Stimulated activated CD8-positive, alpha-beta memory T cell treated with anti-CD3 and anti-CD28 coated beads, Interleukin-2, amount 100 ng/mL, for 48 hours (primary cell): ENCODE measurements around the gene NUDT12.

Experiments used
- DNase-seq, 2 donors: peaks; one replicate each; pipeline ENCODE4 v3.0.0-alpha.2; 2020; ENCODE audit warnings: low read depth in 2 of 2

NUDT12 gene

DNA sequence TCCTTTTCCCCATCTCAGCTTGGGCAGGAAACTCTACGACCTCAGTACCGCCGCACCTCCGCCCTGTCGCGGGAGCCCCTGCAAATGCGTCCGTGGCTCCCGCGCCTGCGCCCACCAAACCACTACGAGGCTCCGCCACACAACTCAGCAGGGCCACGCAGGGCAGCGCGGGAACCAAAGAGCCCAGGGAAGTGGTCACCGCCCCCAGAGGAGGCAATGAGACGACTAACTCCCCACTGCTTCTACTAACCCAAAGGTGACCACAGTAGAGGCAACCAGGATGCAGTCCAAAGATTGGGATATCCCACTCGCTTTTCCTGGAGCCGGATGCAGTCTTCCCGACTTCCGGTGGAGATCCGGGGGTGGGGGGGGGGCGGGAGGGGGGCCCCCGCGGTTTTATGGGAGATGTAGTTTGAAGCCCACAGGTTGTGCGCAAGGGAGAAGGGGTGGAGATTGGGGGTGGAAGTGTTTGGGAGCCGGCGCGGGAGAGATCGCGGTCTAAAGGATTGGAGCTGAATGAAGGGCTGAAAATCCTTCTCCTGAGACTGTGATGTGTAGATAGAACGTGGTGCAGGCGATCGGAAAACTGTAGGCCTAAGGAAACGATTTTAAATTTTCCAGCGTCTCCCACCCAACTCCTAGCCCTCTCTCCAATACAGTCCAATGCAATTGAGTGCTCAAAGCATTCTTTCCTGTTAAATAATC, at the start of gene NUDT12:
TSS of gene NUDT12 (minus strand) at position 337 of the 705 bp plus-strand sequence. CDS start 2,541 bp downstream, outside the sequence.
- peak; percentile 20 to 26 for DNase-seq

DNA sequence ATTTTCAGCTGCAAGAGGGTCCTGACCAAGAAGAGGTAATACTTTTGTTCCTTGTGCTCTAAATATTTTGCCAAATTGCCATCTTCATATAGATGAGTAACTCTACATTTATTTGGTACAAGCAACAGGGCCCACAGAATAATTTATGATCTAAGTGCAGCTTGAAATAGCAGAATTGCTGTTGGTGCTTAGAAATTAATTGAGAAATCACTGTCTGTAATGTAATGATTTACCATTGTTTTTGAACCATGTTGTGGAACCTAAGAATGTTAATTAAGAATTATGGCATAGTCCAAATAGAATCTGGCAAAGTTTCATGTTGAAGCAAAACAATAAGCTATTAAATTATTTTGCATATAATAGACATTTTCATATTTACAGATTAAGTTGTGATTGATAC, 44.8 kb upstream of the NUDT12 start:
- DNase-seq, result no peak

- no peak for DNase-seq
Measured at GRCh38 chr5:103605277-103605676, 42.7 kb upstream of the NUDT12 start.

DNA sequence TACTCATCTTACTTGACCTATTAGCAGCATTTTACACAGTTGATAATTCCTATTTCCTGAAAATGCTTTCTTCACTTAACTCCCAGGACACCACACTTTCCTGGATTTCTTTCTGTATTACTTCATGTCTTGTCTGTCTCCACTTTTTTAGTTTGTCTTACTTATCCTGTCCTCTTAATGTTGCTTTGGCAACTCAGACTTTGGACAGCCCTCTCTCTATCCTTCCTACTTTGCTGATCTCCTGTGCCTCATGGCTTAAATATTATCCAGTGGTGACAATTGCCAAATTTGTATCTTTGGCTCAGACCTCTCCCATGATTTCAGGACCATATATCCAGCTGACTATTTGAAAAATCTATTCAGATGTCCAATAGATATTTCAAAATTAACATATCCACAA, 39.8 kb upstream of the NUDT12 start:
- DNase-seq, result no peak

DNA sequence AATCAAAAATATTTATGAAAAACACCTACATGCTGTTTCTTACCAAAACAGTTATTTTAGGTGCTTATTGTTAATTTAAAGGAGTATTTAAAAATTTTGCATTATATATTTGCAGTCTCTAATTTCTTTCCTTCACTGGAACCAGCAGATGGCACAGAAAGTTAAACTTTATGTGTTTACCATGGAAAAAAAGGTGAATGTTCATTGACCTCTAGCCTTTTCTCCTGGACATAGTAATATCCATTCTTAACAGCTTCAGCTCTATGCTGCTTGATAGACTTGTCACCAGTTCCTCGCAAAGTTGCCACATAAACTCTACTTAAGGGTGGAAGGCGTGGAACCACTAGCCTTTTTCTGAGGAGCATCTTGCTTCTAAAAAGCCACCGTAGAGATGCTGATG, 38.7 kb upstream of the NUDT12 start:
- DNase-seq, result no peak

DNA sequence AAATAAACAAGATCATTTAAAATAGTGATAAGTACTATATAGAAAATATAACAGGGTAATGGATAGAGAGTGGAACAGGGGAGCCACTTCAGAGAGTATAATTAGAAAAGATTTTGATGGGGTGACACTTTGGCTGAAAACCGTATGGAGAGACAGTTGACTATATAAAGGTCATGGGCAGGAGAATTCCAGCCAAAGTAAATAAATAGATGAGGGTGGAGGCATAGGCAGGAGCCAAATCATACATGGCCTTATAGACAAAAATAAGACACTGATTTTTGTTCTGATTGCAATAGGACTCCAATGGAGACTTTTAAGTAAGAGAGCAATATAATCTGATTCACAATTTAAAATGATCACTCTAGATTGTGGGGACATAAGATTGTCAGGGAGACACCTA, 37.5 kb upstream of the NUDT12 start:
- DNase-seq, result no peak

- DNase-seq, result no peak
Measured at GRCh38 chr5:103598997-103599566, 36.5 kb upstream of the NUDT12 start.

GRCh38 chr5:103590221-103590620, 27.6 kb upstream of the NUDT12 start:
- DNase-seq, result no peak

DNA sequence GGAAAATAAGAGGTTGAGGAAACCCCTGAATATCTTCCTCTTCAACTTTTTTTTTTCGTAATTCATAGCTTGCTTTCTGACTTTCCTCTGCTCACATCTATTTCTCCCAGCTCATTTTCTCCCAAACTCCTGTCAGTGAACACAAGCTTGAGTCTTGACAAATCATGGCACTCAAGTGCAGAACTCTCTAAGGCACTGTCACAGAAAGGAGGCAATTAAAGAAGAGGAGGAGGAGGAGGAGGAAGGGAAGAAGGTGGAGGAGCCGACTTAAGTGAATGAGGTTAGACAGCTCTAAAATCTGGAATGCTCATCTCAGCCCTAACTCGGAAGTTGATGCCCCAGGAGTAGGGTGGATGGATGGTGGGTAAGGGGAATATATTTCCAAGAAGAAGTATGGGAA, 27.2 kb upstream of the NUDT12 start:
- DNase-seq, result no peak

- DNase-seq, result no peak
Measured at GRCh38 chr5:103589357-103589756, 26.8 kb upstream of the NUDT12 start.

DNA sequence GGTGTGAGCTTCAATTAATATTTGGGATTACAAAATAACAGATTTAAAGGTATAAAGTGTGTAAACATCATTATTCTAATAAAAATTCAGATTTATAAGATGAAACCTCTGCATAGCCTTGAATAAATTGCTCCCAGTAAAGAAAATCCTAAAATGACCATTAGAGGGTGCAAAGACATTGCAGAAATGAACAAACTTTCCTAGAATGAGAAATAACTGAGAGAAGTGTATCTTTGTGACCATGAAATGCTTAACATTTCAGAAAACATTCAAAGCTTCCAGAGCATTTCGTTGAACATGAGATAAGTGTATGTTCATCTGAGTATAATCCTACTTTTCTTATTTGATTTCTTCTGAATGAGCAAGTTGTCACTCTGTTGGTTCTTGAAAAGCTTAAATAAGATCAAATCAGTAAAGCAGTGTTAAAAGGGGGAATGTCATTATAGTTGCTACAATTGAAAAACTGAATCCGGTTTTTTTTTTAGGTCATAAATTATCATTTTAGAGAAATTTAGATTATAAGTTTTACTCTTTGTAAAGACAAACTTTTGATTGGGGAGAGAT, 24.7 kb upstream of the NUDT12 start:
- DNase-seq, result no peak

- DNase-seq, result no peak
Measured at GRCh38 chr5:103582364-103582763, 19.8 kb upstream of the NUDT12 start.

GRCh38 chr5:103573411-103573810, 10.8 kb upstream of the NUDT12 start:
- DNase-seq, result no peak

- DNase-seq, result no peak
Measured at GRCh38 chr5:103572454-103572853, 9.9 kb upstream of the NUDT12 start.

- no peak for DNase-seq
Measured at GRCh38 chr5:103571730-103572129, 9.1 kb upstream of the NUDT12 start.

DNA sequence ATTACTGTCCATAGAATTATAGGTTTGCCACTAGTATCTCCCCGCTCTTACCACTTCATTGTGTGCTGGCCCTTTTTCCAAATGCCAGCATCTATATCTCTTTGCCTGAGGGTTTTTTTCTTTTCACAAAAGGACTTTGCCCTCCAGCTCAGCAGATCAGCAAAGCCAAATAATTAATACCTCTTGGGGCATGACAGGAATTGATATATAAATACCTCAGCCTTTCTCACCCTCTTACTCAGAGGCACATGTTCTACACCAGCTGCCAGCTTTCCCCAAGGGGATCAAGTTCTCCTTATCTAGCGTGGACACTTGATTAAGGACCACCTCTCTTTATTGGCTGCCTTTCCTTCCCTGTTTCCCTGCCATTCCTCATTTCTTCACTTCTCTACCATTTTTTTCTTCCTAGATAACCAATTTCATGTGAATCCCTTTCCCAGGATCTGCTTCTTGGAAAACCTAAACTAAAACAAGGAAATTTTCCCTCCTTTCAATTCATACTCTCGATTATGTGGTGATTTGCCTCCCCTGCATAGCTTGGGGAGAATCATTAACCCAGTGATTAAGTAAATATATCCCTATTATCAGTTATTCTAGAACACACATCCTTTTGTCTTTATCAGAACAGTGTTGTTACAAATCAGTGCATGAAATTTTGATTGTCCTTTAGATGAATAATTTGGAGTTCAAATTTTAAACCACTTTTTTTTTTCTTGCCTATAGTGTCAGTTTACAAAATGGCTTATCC, 6.9 kb upstream of the NUDT12 start:
- no peak for DNase-seq

- DNase-seq, result no peak
Measured at GRCh38 chr5:103565719-103566118, 3.1 kb upstream of the NUDT12 start.

GRCh38 chr5:103561685-103562452, 720 bp downstream of the NUDT12 start:
- DNase-seq, result no peak

GRCh38 chr5:103560826-103561225, 1.8 kb downstream of the NUDT12 start:
- DNase-seq, result no peak

GRCh38 chr5:103546858-103547257, 15.7 kb downstream of the NUDT12 start:
- DNase-seq, result no peak

- DNase-seq, result no peak
Measured at GRCh38 chr5:103542441-103542840, 20.1 kb downstream of the NUDT12 start.

DNA sequence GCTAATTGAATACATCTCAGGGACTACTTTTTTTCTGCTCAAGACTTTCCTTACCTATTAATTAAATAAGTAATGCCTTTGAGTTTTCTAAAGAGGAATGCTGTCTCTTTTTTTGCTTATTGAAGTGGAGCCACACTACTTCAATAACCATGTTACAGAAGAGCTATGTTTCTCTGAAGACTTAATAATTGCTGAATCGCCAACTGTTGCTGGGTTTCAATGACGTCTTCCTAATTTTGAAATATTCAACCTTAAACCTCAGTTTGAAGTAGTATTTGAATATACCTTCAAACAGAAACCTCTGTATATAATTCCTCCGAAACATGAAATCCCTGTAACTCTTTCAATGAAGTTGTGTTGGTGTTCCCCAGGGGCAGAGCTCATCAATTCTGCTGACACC, 21.0 kb downstream of the NUDT12 start:
- no peak for DNase-seq
